Measurements from ENCODE around the gene CELF1.

CELF1 gene

DNA sequence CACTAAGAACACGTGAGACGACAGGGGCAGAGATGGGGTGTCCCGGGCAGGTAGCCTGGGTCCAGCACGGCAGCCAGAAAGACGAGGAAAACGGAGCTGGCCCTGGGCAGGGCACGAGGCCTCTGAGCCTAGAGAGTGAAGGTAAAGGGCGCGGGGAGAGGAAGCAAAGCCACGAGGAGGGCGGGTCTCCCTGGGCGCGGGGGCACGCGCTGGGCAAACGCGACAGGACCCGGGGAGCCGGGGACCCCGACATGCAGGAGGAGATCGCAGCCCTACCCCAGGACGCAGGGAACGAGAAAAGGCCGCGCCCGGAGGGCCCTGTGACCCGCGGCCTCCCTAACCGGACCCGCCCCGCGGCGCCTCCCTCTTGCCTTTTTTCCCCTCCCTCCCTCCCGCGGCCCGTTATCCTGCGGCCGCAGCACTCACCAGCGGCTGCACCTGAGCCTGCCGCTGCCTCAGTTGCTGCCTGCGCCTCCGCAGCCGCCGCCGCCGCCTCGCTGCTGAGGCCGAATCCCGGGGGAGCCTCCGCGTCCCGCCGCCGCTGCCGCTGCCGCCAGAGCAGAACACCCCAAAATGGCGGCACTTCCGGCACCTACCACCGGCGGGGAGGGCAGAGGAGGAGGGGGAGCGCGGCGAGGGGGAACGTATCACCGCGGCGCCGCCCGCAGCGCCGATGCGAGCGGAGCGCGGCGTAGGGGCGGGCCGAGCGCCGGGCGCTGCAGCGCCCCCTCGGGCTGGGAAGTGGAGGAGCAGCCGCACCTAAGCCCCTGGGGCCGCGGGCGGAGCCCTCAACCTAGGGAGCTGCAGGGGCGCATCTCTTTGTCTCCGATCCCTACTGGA lies at the start of gene CELF1:
CELF1 (minus strand) TSS at position 567 of the 840 bp plus-strand sequence. CDS start 53,609 bp downstream, outside the sequence.
- DNase-seq (ENCODE audit: low read depth in 2 of 2) = peak; percentile 89 to 92

GRCh38 chr11:47599902-47600301 lies 47.0 kb upstream of the CELF1 start:
- DNase-seq (ENCODE audit: low read depth in 2 of 2) = no peak

- DNase-seq (ENCODE audit: low read depth in 2 of 2) = no peak
Measured at GRCh38 chr11:47595967-47596366, 43.0 kb upstream of the CELF1 start.

GRCh38 chr11:47595029-47595428 lies 42.1 kb upstream of the CELF1 start:
- DNase-seq (ENCODE audit: low read depth in 2 of 2) = no peak

GRCh38 chr11:47593934-47594855 lies 41.3 kb upstream of the CELF1 start, which contains the start of gene C1QTNF4:
C1QTNF4 (minus strand) TSS chr11:47594411; CDS start chr11:47590810, 3,601 bp downstream.
- no peak for DNase-seq (ENCODE audit: low read depth in 2 of 2)

DNA sequence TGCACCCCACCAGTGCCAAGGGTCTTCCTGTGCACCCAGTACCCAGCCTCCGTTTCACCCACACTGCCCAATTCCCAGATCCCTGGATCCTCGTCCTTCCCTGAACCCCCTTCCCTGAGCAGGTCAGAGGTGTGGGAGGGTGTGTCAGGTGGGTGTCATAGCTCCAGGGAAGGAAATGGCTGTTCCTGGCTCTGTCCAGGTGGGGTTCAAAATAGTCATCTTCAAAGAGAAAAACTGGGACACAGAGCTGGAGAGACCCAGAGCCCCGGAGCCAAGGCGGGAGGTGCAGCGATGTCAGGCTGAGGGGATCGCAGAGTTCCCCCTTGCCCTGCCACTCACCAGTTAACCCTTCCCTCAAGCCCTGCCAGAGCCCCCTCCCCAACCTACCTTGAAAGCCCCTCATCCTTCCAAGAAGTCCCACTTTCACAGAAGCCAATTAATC lies 40.6 kb upstream of the CELF1 start:
- DNase-seq (ENCODE audit: low read depth in 2 of 2) = no peak

DNA sequence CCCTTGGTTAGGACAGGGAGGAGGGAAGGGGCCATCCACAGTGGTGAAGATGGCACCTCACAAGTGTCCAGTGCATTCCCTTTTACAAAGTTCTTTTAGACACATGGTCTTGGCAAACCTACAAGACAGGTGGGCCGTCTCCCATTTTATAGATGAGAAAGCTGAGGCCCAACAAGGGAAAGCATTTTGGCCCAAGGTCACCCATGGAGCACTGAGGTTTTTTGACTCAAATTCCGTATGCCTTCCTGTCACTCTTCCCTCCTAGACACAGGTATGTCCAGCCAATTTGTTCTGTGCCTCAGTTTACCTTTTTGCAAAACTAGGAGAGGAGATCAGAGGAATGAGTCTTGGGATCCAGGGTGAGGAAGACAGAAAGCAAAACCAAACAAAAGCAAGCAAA lies 40.0 kb upstream of the CELF1 start:
- no peak for DNase-seq (ENCODE audit: low read depth in 2 of 2)

DNA sequence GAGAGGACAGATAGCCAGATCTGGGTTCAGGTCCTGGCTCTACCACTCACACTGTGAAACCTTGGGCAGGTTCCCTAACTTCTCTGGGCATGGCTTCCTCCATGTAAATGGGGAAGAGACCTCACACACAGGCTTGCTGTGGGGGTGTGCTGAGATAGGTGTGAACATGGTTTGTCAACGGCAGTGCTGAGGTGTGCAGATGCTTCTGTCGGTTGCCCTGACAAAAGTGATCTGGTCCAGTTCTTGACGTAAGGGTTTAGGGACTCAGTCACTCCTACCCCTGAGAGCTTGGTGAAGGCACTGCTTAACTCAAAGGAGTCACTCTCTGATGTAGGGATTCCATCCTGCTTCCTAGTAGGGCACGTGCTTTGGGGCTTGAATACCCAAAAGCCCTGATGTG lies 39.3 kb upstream of the CELF1 start:
- no peak for DNase-seq (ENCODE audit: low read depth in 2 of 2)

DNA sequence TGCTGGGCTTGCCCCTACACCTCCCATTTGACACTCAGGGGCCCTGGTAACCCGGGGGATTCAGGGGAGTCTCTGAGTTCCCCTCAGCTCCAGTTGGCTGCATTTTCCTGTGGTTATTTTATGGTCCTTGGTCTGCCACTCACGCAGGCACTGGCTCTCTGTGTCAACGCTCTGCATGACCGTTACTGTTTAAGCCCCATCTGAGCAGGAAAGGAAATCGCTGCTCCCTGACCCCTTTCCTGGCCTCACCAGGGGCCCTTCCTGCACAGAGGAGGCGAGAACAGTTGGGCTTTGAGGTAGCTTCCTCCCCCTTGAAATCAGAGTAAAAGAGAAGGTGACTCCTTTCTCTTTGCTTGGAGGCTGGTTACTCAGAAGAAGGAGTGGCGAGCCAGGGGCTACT lies 38.8 kb upstream of the CELF1 start:
- DNase-seq (ENCODE audit: low read depth in 2 of 2) = no peak

DNA sequence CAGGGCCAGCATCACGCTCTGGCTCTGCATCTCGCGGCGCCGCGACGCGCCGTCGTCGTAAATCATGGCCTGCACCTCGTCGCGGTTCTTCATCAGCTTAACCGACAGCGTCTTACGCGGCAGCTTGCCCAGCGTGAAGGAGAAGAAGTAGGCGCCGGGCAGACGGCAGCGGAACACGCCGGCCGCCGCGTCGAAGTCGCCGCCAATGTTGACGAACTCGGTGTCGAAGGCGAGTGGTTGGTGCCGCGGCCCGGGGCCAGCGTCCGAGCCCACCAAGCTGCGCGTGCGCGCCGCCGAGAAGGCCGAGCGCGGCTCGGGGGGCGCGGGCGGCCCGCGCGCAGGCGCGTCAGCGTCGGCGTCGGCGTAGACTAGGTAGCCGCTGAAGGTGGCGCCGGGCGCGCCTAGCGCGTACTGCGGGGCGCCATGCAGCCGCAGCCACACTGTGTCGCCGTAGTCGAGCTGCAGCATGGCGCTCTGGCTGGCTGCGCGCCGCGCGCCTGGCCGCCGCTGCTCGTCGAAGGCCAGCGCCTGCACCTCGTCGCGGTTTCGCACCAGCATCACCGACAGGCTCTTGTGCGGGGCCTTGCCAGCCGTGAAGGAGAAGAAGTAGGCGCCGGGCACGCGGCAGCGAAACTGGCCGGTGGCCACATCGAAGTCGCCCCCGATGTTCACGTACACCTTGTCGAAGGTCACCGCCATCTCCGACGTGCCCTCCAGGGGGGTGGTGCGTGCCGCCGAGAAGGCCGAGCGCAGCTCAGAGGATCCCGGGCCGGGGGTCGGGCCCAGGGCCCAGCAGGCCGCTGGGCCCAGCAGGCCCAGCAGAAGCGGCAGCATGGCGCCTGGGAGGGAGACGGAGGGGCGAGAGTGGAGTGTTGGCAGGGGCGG lies 37.3 kb upstream of the CELF1 start:
- DNase-seq (ENCODE audit: low read depth in 2 of 2) = no peak

- DNase-seq (ENCODE audit: low read depth in 2 of 2) = no peak
Measured at GRCh38 chr11:47589584-47589976, 36.6 kb upstream of the CELF1 start.

DNA sequence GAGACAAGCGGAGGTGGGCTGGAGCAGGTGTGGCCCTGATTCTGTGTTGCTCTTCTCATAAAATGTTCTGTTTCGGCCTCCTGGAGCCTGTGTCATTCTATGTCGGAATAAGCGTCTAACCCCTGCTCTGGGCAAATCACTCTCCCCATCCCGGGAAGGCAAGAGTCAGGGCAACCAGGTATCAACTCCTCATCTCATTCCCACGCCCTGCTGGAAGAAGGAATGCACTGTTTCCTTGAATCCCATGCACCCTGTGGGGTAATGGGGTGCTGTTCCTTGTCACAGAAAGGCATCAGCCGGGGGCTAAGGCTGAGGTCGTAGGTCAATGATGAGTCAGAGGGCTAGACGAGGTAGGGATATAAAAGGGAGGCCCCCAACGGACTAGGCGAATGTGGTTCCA lies 36.2 kb upstream of the CELF1 start:
- no peak for DNase-seq (ENCODE audit: low read depth in 2 of 2)

DNA sequence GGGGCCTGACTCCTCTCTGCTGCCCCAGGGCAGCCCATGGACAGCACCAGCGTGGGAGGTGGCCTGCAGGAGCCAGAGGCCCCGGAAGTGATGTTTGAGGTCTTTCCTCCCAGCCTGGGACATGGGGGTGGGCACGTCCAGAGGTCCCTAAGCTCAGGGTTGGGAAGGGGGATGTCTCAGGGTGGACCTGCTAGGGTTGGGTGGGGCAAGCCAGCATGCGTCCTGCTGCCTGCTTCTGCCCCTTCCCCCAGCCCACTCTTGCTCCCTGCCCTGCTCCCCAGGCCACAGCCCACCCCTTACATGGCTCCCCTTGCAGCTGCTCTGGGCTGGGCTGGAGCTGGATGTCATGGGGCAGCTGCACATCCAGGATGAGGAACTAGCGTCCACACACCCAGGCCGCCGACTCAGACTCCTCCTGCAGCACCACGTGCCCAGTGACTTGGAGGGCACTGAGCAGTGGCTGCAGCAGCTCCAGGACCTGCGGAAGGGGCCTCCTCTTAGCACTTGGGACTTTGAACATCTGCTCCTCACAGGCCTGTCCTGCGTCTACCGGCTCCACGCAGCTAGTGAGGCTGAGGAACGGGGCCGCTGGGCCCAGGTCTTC lies 34.9 kb upstream of the CELF1 start:
- DNase-seq (ENCODE audit: low read depth in 2 of 2) = no peak

DNA sequence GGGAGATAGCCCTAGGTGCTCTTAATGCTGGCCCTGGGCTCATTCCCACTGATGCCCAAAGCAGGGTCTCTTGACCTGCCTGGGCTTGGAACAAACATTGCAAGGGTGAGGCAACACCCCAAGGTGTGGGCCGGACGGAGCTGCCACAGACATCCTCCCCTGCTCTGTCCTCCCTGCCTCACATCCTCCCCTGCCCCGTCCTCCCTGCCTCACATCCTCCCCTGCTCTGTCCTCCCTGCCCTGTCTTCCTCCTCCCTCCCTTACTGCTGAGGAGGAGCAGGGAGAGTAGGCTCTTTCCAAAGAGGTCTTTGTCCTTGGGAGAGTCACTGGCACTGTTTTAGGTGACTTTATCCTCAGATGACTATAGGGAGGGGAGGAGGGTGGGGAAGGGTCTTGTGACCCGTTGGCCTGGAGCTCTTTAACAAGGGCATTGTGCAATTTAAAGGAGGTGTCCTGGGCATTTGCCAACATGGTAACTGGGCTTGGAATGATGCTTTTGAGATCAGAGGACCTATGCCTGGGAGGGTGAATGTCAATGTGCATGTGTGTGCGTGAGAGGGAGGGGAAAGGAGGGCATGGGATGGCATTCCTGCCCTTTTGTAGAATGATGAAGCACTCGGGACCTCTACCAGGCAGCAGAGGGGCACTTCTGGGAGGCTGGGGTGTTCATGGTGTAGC lies 34.2 kb upstream of the CELF1 start:
- DNase-seq (ENCODE audit: low read depth in 2 of 2) = no peak

DNA sequence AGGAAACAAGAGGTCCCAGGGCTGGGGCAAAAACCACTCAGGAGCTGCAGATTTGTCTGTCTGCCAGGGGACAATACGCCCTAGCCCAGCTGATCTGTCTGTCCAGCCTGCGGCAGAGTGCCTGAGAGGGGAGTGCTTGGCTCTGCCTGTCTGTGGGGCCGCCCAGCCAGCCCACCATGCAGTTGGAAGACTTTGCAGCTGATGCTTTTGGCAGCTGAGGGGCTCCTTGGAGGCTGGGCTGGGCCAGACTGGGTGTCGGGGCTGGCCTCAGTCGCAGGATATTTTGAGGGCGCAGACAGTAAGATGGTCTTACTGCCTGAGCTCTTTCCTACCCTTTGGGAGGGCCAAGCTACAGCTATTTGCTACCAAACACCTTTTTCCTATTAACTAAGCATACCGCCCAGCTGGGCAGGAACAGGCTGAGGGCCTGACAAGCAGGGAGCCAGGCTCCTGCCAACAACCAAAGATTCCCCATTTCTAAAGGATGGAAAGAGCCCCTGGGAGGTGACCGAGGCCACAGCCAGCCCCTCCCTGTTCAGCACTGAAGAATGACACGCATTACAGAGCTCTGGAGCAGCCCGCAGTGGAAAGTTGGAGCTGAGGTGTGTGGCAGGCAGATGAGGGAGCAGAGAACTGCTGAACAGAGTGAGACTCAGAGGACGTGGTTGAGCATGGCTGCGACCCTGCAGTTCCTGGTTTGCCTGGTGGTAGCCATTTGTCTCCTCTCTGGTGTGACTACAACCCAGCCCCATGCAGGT lies 33.3 kb upstream of the CELF1 start, which contains the start of gene FAM180B:
FAM180B (plus strand) TSS at position 581 of the 758 bp plus-strand sequence; CDS start at position 672, 91 bp downstream.
- DNase-seq (ENCODE audit: low read depth in 2 of 2) = no peak

DNA sequence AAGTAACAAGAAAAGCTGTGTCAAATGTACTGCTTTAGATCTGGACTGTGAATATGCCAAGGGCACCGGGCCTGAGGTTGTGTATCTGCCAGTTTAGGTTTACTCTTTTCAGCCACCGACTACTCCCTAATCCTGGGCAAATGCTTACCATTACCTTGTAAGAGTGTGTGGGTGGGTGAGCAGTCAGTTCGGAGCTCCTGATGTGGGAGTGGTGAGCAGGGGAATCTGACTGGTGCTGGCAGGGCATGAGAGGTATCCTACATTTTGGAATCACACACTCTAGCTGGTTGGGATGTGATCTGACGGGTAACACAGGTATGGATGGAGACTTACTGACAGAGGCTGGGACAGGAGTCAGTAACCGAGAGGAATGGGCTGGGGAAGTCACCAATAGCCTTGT lies 30.9 kb upstream of the CELF1 start:
- DNase-seq (ENCODE audit: low read depth in 2 of 2) = no peak

DNA sequence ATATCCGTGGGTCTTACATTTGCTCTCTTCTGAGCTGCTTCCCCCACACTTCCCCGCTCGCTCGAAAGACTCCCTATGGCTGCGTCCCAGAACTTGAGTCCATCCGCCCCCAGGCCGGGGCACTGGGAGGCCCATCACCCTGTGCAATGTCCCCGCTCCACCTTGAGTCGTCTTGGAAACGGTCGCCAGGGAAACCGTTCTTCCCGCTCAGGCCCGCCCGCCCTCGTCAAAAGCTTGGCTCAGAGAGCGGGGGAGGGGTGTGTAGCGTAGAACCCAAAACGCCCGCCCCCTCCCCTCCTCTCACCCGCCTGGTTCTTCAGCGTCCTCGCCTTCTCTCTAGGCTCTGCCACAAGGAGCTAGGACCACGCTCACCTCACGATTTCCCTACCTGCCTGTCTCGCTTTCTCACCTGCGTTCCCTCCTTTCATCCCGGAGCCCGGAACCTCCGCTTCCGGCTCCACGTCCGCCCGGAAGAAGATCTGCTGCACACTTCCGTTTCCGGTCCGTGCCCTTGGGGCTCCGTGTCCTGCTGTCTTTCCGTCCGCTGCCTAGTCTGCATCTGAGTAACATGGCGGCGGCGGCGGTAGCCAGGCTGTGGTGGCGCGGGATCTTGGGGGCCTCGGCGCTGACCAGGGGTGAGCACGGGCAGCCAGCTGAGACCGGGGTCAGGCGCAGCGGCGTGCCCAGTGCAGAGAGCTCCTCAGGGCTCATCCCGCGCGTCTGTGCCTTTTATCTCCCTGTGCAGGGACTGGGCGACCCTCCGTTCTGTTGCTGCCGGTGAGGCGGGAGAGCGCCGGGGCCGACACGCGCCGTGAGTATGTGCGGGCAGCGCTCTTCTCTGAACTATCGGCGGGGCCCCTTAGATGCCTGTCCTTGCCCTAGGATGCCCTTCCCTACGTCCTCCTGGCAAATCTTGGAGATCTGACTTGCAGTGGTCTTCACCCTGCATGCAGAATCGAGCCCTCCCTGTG lies 25.9 kb upstream of the CELF1 start, which contains the start of the genes KBTBD4 and NDUFS3:
KBTBD4 (minus strand) TSS at position 447 of the 971 bp plus-strand sequence; CDS start at position 428, 19 bp downstream.
NDUFS3 (plus strand) TSS at position 551 of the 971 bp plus-strand sequence; CDS start at position 569, 18 bp downstream.
- DNase-seq (ENCODE audit: low read depth in 2 of 2) = peak; percentile 73 to 83

DNA sequence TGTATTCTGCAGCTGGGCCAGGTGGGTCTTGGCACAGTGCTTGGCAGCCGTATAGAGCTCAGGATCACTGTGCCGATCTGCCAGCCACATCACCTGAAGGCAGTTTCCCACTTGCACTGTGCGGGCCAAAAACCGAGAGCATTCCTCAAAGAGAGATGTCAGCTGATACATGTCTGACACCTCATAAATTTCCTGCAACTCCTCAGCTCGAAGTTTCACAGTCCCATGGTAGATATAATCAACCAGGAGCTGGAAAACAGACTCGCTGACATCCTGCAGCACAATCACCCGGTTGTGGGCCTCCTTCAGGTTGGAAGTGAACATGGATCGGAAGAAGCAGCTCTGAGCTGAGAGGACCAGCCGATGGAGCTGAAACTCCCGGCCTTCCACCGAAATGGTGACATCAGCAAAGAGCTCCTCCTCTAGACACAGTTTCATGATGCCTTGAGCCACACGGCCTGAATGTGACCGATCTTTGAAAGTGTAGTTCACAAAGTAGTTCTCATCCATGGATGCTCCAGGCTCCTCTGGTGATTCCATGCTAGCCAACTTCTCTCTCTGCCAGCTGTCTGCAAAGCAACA lies 24.6 kb upstream of the CELF1 start:
- DNase-seq (ENCODE audit: low read depth in 2 of 2) = no peak

Measured in stimulated activated CD8-positive, alpha-beta memory T cell treated with anti-CD3 and anti-CD28 coated beads, Interleukin-2, amount 100 ng/mL, for 48 hours (primary cell).